Thymus (tissue), 11 donors: ENCODE measurements around the gene RPGRIP1L. TPM values are rescaled to one million over a fixed set of nuclear protein-coding genes. Genes with fewer than 3 reads are reported as not detected.

ENCODE experiments used
- DNase-seq, 9 donors: peaks; one replicate each; pipeline ENCODE4 v3.0.0-alpha.2; 2013; ENCODE audit warnings: low spot score in 9 of 9, low read depth in 6 of 9, missing footprints in 1 of 9
- H3K27ac ChIP-seq, 2 donors: one replicate each; pipeline ENCODE4 v1.5.1; 2013; ENCODE audit warnings: control low read depth in 1 of 2, low read depth in 1 of 2, low read length in 1 of 2, mild to moderate bottlenecking in 1 of 2, moderate library complexity in 1 of 2
- H3K27me3 ChIP-seq, 2 donors: one replicate each; pipeline ENCODE4 v1.5.1; 2013; ENCODE audit warnings: low read length in 1 of 2; ENCODE audit not compliant: control insufficient read depth in 2 of 2, insufficient read depth in 1 of 2
- H3K36me3 ChIP-seq, 2 donors: one replicate each; pipeline ENCODE4 v1.5.1; 2013; ENCODE audit warnings: low read length in 1 of 2, mild to moderate bottlenecking in 1 of 2, moderate library complexity in 1 of 2; ENCODE audit not compliant: control insufficient read depth in 2 of 2, insufficient read depth in 2 of 2
- H3K4me1 ChIP-seq, 2 donors: one replicate each; pipeline ENCODE4 v1.5.1; 2013; ENCODE audit warnings: low read length in 2 of 2; ENCODE audit not compliant: control insufficient read depth in 2 of 2, insufficient read depth in 2 of 2
- H3K4me3 ChIP-seq, 2 donors: one replicate each; pipeline ENCODE4 v1.5.1; 2013; ENCODE audit warnings: low read length in 2 of 2, control low read depth in 1 of 2, mild to moderate bottlenecking in 1 of 2
- H3K9me3 ChIP-seq, 2 donors: one replicate each; pipeline ENCODE4 v1.5.1; 2013; ENCODE audit warnings: low read length in 1 of 2, mild to moderate bottlenecking in 1 of 2; ENCODE audit not compliant: control insufficient read depth in 2 of 2, insufficient read depth in 1 of 2
- WGBS: extraction: QIAGEN DNeasy Blood & Tissue Kit; methylation state at CpG from one replicate; pipeline ENCODE4 v1.1.7; 2013; 5-methylcytosine and 5-hydroxymethylcytosine counted together
- polyA plus RNA-seq: library from polyadenylated mRNA; stranded (reverse); fragments of 200-250 nt; gene quantifications from one replicate; pipeline ENCODE4 v1.2.3, GENCODE V29; 2013
- total RNA-seq: library from RNA; stranded (reverse); fragments of 120-200 nt; gene quantifications from one replicate; pipeline ENCODE4 v1.2.4, GENCODE V29; 2013
- donor health status: healthy.

Gene RPGRIP1L
- total and polyA plus RNA-seq, 2 donors = 1.8 to 4.6 TPM

- Histone ChIP-seq H3K4me3 (no peak overlapping the region), H3K27me3 (no peaks in the 10 kb centered on the region), H3K36me3 (no peaks in the 10 kb centered on the region), H3K9me3 (no peaks in the 10 kb centered on the region), H3K4me1 (peaks cover 2 to 3% of the 10 kb centered on the region in 2 donors), H3K27ac (no peak overlapping the region)
- DNase-seq = no peak
- WGBS = 83% methylated on average over 3 of the region's 3 CpGs
Observed at GRCh38 chr16:53740933-53741531, 37.4 kb upstream of the RPGRIP1L start.

GRCh38 chr16:53740476-53740875, 36.8 kb upstream of the RPGRIP1L start:
- no peak overlapping the region for H3K4me3 ChIP-seq
- no peaks in the 10 kb centered on the region for H3K9me3 ChIP-seq
- H3K27ac ChIP-seq = no peak overlapping the region
- peaks cover 2 to 3% of the 10 kb centered on the region in 2 donors for H3K4me1 ChIP-seq
- no peak for DNase-seq
- no peaks in the 10 kb centered on the region for H3K36me3 ChIP-seq
- H3K27me3 ChIP-seq = no peaks in the 10 kb centered on the region

GRCh38 chr16:53737552-53737951, 33.9 kb upstream of the RPGRIP1L start:
- no peaks in the 10 kb centered on the region for H3K9me3 ChIP-seq
- H3K27ac ChIP-seq = no peak overlapping the region
- H3K4me1 ChIP-seq = no peaks in the 10 kb centered on the region
- no peaks in the 10 kb centered on the region for H3K27me3 ChIP-seq
- H3K4me3 ChIP-seq = no peak overlapping the region
- no peaks in the 10 kb centered on the region for H3K36me3 ChIP-seq
- no peak for DNase-seq
- 95% methylated on average over 5 of the region's 5 CpGs for WGBS

- Histone ChIP-seq H3K36me3 (no peaks in the 10 kb centered on the region), H3K27ac (no peak overlapping the region), H3K4me3 (no peak overlapping the region), H3K9me3 (no peaks in the 10 kb centered on the region), H3K27me3 (no peaks in the 10 kb centered on the region), H3K4me1 (no peaks in the 10 kb centered on the region)
- 93% methylated on average over 3 of the region's 3 CpGs for WGBS
- DNase-seq = no peak
Observed at GRCh38 chr16:53736297-53736696, 32.6 kb upstream of the RPGRIP1L start.

- Histone ChIP-seq H3K4me3 (no peak overlapping the region), H3K27me3 (no peaks in the 10 kb centered on the region), H3K4me1 (no peaks in the 10 kb centered on the region), H3K9me3 (no peaks in the 10 kb centered on the region), H3K27ac (no peak overlapping the region), H3K36me3 (no peaks in the 10 kb centered on the region)
- WGBS = 98% methylated on average over 2 of the region's 2 CpGs
- DNase-seq = no peak
Observed at GRCh38 chr16:53734908-53735307, 31.2 kb upstream of the RPGRIP1L start.

- H3K27ac ChIP-seq = no peak overlapping the region
- no peak for DNase-seq
- H3K9me3 ChIP-seq = no peaks in the 10 kb centered on the region
- H3K27me3 ChIP-seq = no peaks in the 10 kb centered on the region
- H3K4me3 ChIP-seq = no peak overlapping the region
- no peaks in the 10 kb centered on the region for H3K4me1 ChIP-seq
- WGBS = 94% methylated on average over 4 of the region's 4 CpGs
- H3K36me3 ChIP-seq = no peaks in the 10 kb centered on the region
Observed at GRCh38 chr16:53732296-53732929, 28.8 kb upstream of the RPGRIP1L start.

GRCh38 chr16:53730693-53731092, 27.0 kb upstream of the RPGRIP1L start:
- WGBS = 93% methylated on average over 3 of the region's 3 CpGs
- H3K27ac ChIP-seq = no peak overlapping the region
- no peaks in the 10 kb centered on the region for H3K36me3 ChIP-seq

GRCh38 chr16:53726625-53727024, 23.0 kb upstream of the RPGRIP1L start:
- Histone ChIP-seq H3K4me3 (no peak overlapping the region), H3K27me3 (no peaks in the 10 kb centered on the region), H3K36me3 (no peaks in the 10 kb centered on the region), H3K27ac (no peak overlapping the region), H3K9me3 (no peaks in the 10 kb centered on the region), H3K4me1 (no peaks in the 10 kb centered on the region)
- no peak for DNase-seq

More at GRCh38 chr16:53730693-53731092, 27.0 kb upstream of the RPGRIP1L start:
- DNase-seq = no peak
- H3K4me1 ChIP-seq = no peaks in the 10 kb centered on the region
- no peaks in the 10 kb centered on the region for H3K9me3 ChIP-seq
- no peaks in the 10 kb centered on the region for H3K27me3 ChIP-seq
- no peak overlapping the region for H3K4me3 ChIP-seq

- Histone ChIP-seq H3K4me3 (no peak overlapping the region), H3K27ac (no peak overlapping the region), H3K4me1 (no peaks in the 10 kb centered on the region), H3K27me3 (no peaks in the 10 kb centered on the region), H3K9me3 (no peaks in the 10 kb centered on the region), H3K36me3 (no peaks in the 10 kb centered on the region)
- 99% methylated on average over 5 of the region's 5 CpGs for WGBS
- DNase-seq = no peak
Observed at GRCh38 chr16:53721017-53721416, 17.4 kb upstream of the RPGRIP1L start.
